ENCODE results near the gene AIRE.
A peak's percentile ranks its signal among the peaks of the same experiment; 100 is the strongest.

AIRE gene

DNA sequence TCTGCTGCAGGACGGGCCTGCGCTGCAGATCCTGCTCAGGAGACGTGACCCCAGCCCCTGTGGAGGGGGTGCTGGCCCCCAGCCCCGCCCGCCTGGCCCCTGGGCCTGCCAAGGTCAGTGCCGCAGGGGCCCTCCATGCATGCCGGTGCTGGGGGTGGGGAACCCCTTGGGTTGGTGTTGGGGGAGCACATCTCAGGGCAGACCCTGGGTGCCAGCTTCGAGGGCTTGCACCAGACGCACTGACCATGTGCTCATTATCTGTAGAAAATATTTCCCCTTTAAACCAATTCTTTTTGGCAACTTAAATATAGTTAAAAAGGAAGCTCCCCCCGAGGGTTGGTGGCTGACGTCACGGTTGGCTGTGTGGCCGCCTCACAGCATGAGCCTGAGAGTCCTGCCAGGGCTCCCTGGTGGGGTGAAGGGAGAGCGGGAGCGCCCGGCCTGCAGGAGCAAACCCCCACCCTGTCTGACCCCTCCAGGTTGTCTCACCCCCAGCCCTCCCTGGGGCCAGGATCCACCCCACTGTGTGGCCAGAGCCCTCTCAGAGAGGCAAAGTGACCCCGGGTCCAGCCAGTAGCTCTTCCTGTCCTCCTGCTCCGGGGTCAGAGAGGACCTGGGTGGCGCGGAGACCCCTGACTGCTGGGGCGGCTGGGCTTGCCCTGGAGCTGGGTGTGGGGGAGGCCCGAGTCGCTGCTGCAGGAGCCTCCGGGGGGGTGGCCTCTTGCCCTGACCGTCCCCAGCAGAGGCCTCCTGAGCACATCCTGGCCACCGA, 8.9 kb downstream of the AIRE start:
- H3K27me3 ChIP-seq (ENCODE audit: control insufficient read depth, insufficient read depth, low read length) = peaks cover 4% of the 10 kb centered on the region
- 0 out of 2 replicates have a peak, but pooled peaks cover 5% of the 10 kb centered on the region for H3K4me1 ChIP-seq (ENCODE audit: control insufficient read depth, insufficient read depth, low read length)
- H3K27ac ChIP-seq (ENCODE audit: low read depth, low read length) = no peak overlapping the region
- H3K36me3 ChIP-seq (ENCODE audit: control insufficient read depth, insufficient read depth, low read length) = no peaks in the 10 kb centered on the region
- no peaks in the 10 kb centered on the region for H3K9me3 ChIP-seq (ENCODE audit: control insufficient read depth, insufficient read depth, low read length)
- H3K9ac ChIP-seq (ENCODE audit: low read depth, low read length) = no peak overlapping the region
- no peak overlapping the region for H3K4me3 ChIP-seq (ENCODE audit: low read depth, low read length)

DNA sequence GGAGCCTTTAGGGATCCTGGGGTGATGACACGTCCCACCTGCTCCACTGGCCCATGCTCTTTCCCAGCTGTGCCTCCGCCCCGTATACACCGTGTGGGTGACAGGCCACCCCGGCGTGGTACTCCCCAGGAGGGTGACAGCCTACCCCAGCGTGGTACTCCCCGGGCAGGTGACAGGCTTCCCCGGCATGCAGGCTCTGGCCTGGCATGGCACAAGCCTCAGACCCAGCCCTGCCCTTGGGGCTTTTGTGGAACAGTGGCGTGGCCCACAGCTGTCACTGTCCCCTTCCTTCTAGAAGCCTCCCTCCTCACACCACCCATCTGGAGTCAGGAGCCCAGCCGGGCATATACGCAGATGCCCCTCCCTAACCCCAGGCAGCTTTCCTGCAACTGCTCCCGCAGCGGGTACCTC, 9.5 kb downstream of the AIRE start:
- H3K9ac ChIP-seq (ENCODE audit: low read depth, low read length) = no peak overlapping the region
- H3K36me3 ChIP-seq (ENCODE audit: control insufficient read depth, insufficient read depth, low read length) = no peaks in the 10 kb centered on the region
- H3K27ac ChIP-seq (ENCODE audit: low read depth, low read length) = no peak overlapping the region
- no peak overlapping the region for H3K4me3 ChIP-seq (ENCODE audit: low read depth, low read length)
- peaks cover 4% of the 10 kb centered on the region for H3K27me3 ChIP-seq (ENCODE audit: control insufficient read depth, insufficient read depth, low read length)
- H3K4me1 ChIP-seq (ENCODE audit: control insufficient read depth, insufficient read depth, low read length) = 0 out of 2 replicates have a peak, but pooled peaks cover 5% of the 10 kb centered on the region
- H3K9me3 ChIP-seq (ENCODE audit: control insufficient read depth, insufficient read depth, low read length) = no peaks in the 10 kb centered on the region

DNA sequence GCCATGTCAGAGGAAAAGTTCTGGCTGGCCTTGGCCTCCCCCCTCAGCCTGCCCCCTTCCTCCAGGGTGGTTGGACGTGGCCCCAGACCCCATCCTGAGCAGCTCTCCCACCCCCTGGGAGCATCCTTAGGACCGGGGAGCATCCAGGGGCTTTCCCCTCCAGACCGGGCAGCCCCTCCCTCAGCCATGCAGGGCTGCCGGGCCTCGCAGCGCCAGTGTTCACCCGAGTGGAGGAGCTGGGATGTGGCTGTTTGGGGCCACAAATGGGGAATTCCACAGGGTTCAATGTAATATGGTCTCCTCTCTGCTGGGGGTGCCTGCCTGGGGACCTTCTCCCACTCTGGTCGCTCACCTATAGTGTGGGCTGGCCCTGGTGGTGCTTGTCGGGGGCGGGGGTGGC, 10.0 kb downstream of the AIRE start:
- no peak overlapping the region for H3K4me3 ChIP-seq (ENCODE audit: low read depth, low read length)
- H3K4me1 ChIP-seq (ENCODE audit: control insufficient read depth, insufficient read depth, low read length) = 0 out of 2 replicates have a peak, but pooled peaks cover 5% of the 10 kb centered on the region
- peaks cover 4% of the 10 kb centered on the region for H3K27me3 ChIP-seq (ENCODE audit: control insufficient read depth, insufficient read depth, low read length)
- no peak overlapping the region for H3K27ac ChIP-seq (ENCODE audit: low read depth, low read length)
- no peaks in the 10 kb centered on the region for H3K36me3 ChIP-seq (ENCODE audit: control insufficient read depth, insufficient read depth, low read length)
- H3K9ac ChIP-seq (ENCODE audit: low read depth, low read length) = no peak overlapping the region
- H3K9me3 ChIP-seq (ENCODE audit: control insufficient read depth, insufficient read depth, low read length) = no peaks in the 10 kb centered on the region

DNA sequence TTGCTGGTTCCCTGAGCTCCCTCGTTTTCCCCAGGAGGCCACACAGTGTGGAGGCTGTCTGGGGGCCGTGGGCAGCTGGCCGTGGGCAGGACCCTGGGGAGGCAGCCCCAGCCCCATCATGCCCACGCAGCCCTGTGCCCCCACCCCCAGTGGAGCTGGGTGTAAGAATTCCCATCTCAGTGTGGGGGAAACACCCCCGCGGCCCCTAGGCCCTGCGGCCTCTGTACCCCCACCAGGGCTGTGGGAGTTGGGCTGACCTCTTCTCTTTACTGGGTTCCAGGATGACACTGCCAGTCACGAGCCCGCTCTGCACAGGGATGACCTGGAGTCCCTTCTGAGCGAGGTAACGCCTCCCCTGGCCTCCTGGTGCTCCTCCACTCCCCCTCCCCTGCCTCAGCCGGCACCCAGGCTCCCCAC, 10.4 kb downstream of the AIRE start:
- H3K9ac ChIP-seq (ENCODE audit: low read depth, low read length) = no peak overlapping the region
- H3K4me1 ChIP-seq (ENCODE audit: control insufficient read depth, insufficient read depth, low read length) = 0 out of 2 replicates have a peak, but pooled peaks cover 5% of the 10 kb centered on the region
- no peaks in the 10 kb centered on the region for H3K9me3 ChIP-seq (ENCODE audit: control insufficient read depth, insufficient read depth, low read length)
- no peaks in the 10 kb centered on the region for H3K36me3 ChIP-seq (ENCODE audit: control insufficient read depth, insufficient read depth, low read length)
- H3K4me3 ChIP-seq (ENCODE audit: low read depth, low read length) = no peak overlapping the region
- peaks cover 4% of the 10 kb centered on the region for H3K27me3 ChIP-seq (ENCODE audit: control insufficient read depth, insufficient read depth, low read length)
- H3K27ac ChIP-seq (ENCODE audit: low read depth, low read length) = no peak overlapping the region

- Histone ChIP-seq H3K9me3 (ENCODE audit: control insufficient read depth, insufficient read depth, low read length) (no peaks in the 10 kb centered on the region), H3K9ac (ENCODE audit: low read depth, low read length) (no peak overlapping the region), H3K27me3 (ENCODE audit: control insufficient read depth, insufficient read depth, low read length) (peaks cover 4% of the 10 kb centered on the region), H3K36me3 (ENCODE audit: control insufficient read depth, insufficient read depth, low read length) (no peaks in the 10 kb centered on the region), H3K27ac (ENCODE audit: low read depth, low read length) (no peak overlapping the region), H3K4me1 (ENCODE audit: control insufficient read depth, insufficient read depth, low read length) (0 out of 2 replicates have a peak, but pooled peaks cover 5% of the 10 kb centered on the region), H3K4me3 (ENCODE audit: low read depth, low read length) (no peak overlapping the region)
Observed at GRCh38 chr21:44296916-44297315, 11.2 kb downstream of the AIRE start.

DNA sequence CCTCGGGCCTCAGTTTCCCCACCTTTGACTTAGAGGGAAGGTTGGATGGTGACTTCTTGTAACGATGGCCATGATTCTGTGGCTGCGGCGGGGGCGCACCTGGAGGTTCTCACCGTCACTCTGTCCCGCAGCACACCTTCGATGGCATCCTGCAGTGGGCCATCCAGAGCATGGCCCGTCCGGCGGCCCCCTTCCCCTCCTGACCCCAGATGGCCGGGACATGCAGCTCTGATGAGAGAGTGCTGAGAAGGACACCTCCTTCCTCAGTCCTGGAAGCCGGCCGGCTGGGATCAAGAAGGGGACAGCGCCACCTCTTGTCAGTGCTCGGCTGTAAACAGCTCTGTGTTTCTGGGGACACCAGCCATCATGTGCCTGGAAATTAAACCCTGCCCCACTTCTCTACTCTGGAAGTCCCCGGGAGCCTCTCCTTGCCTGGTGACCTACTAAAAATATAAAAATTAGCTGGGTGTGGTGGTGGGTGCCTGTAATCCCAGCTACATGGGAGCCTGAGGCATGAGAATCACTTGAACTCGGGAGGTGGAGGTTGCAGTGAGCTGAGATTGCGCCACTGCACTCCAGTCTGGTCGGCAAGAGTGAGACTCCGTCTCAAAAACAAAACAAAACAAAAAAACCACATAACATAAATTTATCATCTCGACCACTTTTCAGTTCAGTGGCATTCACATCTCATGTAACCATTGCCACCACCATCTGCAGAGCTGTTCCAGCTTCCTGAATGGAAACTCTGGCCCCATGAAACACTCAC, 12.0 kb downstream of the AIRE start:
- H3K4me3 ChIP-seq (ENCODE audit: low read depth, low read length) = no peak overlapping the region
- H3K9ac ChIP-seq (ENCODE audit: low read depth, low read length) = no peak overlapping the region
- H3K9me3 ChIP-seq (ENCODE audit: control insufficient read depth, insufficient read depth, low read length) = no peaks in the 10 kb centered on the region
- H3K36me3 ChIP-seq (ENCODE audit: control insufficient read depth, insufficient read depth, low read length) = no peaks in the 10 kb centered on the region
- no peak overlapping the region for H3K27ac ChIP-seq (ENCODE audit: low read depth, low read length)
- peaks cover 4% of the 10 kb centered on the region for H3K27me3 ChIP-seq (ENCODE audit: control insufficient read depth, insufficient read depth, low read length)
- 0 out of 2 replicates have a peak, but pooled peaks cover 5% of the 10 kb centered on the region for H3K4me1 ChIP-seq (ENCODE audit: control insufficient read depth, insufficient read depth, low read length)

DNA sequence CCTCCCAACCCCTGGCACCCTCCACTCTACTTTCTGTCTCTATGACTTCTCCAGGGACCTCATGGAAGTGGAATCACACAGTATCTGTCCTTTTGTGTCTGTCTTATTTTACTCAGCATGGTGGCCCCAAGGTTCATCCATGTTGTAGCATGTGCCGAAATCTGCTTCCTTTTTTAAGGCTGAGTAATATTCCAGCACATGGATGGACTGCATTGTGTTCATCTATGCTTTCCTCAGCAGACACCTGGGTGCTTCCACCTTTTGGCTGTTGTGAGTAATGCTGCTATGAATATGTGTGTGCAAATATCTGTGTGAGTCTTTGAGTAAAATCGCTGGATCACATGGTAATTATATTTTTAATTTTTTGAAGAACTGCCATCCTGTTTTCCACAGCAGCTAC, 12.6 kb downstream of the AIRE start:
- Histone ChIP-seq H3K27ac (ENCODE audit: low read depth, low read length) (no peak overlapping the region), H3K9ac (ENCODE audit: low read depth, low read length) (no peak overlapping the region), H3K36me3 (ENCODE audit: control insufficient read depth, insufficient read depth, low read length) (no peaks in the 10 kb centered on the region), H3K4me3 (ENCODE audit: low read depth, low read length) (no peak overlapping the region), H3K9me3 (ENCODE audit: control insufficient read depth, insufficient read depth, low read length) (no peaks in the 10 kb centered on the region), H3K27me3 (ENCODE audit: control insufficient read depth, insufficient read depth, low read length) (peaks cover 4% of the 10 kb centered on the region), H3K4me1 (ENCODE audit: control insufficient read depth, insufficient read depth, low read length) (0 out of 2 replicates have a peak, but pooled peaks cover 5% of the 10 kb centered on the region)

GRCh38 chr21:44299085-44299457, 13.4 kb downstream of the AIRE start:
- Histone ChIP-seq H3K27ac (ENCODE audit: low read depth, low read length) (peak overlapping the region; percentile 26), H3K4me3 (ENCODE audit: low read depth, low read length) (peak overlapping the region; percentile 71), H3K36me3 (ENCODE audit: control insufficient read depth, insufficient read depth, low read length) (no peaks in the 10 kb centered on the region), H3K9ac (ENCODE audit: low read depth, low read length) (no peak overlapping the region), H3K4me1 (ENCODE audit: control insufficient read depth, insufficient read depth, low read length) (peaks cover 5% of the 10 kb centered on the region; the same call in 1 of the 2 replicates), H3K9me3 (ENCODE audit: control insufficient read depth, insufficient read depth, low read length) (no peaks in the 10 kb centered on the region), H3K27me3 (ENCODE audit: control insufficient read depth, insufficient read depth, low read length) (peaks cover 4% of the 10 kb centered on the region)

DNA sequence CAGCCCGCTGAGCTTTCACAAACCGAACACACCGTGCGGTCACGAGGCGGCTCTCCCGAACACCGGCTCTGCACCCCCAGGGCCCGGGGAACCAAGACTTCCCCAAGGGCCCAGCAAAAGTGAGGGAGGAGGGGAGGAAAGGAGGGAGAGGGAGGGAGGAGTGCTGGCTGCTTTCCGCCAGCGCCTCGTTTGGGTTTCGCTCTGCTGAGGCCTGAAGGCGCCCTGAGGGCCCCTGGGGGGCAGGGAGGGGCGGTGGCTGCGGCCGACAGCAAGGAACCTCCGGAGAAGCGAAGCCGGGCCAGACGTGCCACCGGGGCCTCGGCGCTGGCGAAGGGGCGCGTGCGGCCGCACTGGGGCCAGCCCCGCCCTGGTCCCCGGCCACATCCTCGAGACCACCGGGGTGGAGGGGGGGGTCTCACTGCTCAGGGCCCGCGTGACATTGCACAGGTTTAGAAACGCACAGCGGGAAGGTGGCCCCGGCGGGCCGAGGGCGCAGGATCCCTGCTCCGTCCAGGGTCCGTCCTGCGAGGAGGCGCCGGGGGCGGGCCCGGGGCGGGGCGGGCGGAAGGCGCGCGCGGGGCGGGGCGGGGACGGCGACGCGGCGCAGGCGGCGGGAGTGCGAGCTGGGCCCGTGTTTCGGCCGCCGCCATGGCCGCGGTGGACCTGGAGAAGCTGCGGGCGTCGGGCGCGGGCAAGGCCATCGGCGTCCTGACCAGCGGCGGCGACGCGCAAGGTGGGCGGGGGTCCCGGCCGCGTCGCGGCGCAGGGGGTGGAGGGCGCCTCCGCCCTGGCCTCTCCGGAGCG, 14.0 kb downstream of the AIRE start, which contains the start of gene PFKL:
TSS of gene PFKL (plus strand) at position 596 of the 804 bp plus-strand sequence. CDS start at position 649, 53 bp downstream.
- H3K9me3 ChIP-seq (ENCODE audit: control insufficient read depth, insufficient read depth, low read length) = no peaks in the 10 kb centered on the region
- peak within 1 kb of the TSS; percentile 71 for H3K4me3 ChIP-seq (ENCODE audit: low read depth, low read length)
- peak within 1 kb of the TSS; percentile 26 for H3K27ac ChIP-seq (ENCODE audit: low read depth, low read length)
- H3K9ac ChIP-seq (ENCODE audit: low read depth, low read length) = peak within 1 kb of the TSS; percentile 39; the same call in 1 of the 2 replicates
- no peaks in the 10 kb centered on the region for H3K36me3 ChIP-seq (ENCODE audit: control insufficient read depth, insufficient read depth, low read length)
- H3K27me3 ChIP-seq (ENCODE audit: control insufficient read depth, insufficient read depth, low read length) = peaks cover 4% of the 10 kb centered on the region
- peaks cover 5% of the 10 kb centered on the region; the same call in 1 of the 2 replicates for H3K4me1 ChIP-seq (ENCODE audit: control insufficient read depth, insufficient read depth, low read length)

GRCh38 chr21:44300262-44300959, 14.7 kb downstream of the AIRE start:
- Histone ChIP-seq H3K4me1 (ENCODE audit: control insufficient read depth, insufficient read depth, low read length) (peaks cover 5% of the 10 kb centered on the region; the same call in 1 of the 2 replicates), H3K4me3 (ENCODE audit: low read depth, low read length) (peak overlapping the region; percentile 71), H3K27ac (ENCODE audit: low read depth, low read length) (no peak overlapping the region), H3K9me3 (ENCODE audit: control insufficient read depth, insufficient read depth, low read length) (no peaks in the 10 kb centered on the region), H3K27me3 (ENCODE audit: control insufficient read depth, insufficient read depth, low read length) (peaks cover 4% of the 10 kb centered on the region), H3K9ac (ENCODE audit: low read depth, low read length) (peak overlapping the region; percentile 39; the same call in 1 of the 2 replicates), H3K36me3 (ENCODE audit: control insufficient read depth, insufficient read depth, low read length) (no peaks in the 10 kb centered on the region)

Measured in HUES48 (cell line).